Right atrium auricular region (tissue), 2 donors: ENCODE results near the gene ANKRD45. TPM values are rescaled to one million over a fixed set of nuclear protein-coding genes. Genes with fewer than 3 reads are reported as not detected.

Experiments used
- DNase-seq: peaks from one replicate; pipeline ENCODE4 v3.0.0-alpha.2; 2019; ENCODE audit warnings: low spot score
- H3K27ac ChIP-seq, 2 donors: fragments of 200-600 bp; sonication (generic); 1 replicate in 1 of 2; 2 replicates in 1 of 2; pipeline ENCODE4 v1.5.1; 2016 to 2019
- H3K27me3 ChIP-seq, 2 donors: fragments of 200-600 bp; sonication (generic); one replicate each; pipeline versions ENCODE4 v1.5.1 to v1.6.0; 2017 to 2019
- H3K36me3 ChIP-seq: fragments of 200-600 bp; sonication (generic); one replicate; pipeline ENCODE4 v1.5.1; 2016
- H3K4me1 ChIP-seq, 2 donors: fragments of 200-600 bp; sonication (generic); one replicate each; pipeline versions ENCODE4 v1.5.1 to v1.6.0; 2017 to 2019
- H3K4me3 ChIP-seq, 2 donors: fragments of 200-600 bp; sonication (generic); 1 replicate in 1 of 2; 2 replicates in 1 of 2; pipeline ENCODE4 v1.5.1; 2017 to 2019; ENCODE audit warnings: mild to moderate bottlenecking in 1 of 2, moderate library complexity in 1 of 2
- H3K9me3 ChIP-seq, 2 donors: fragments of 200-600 bp; sonication (generic); one replicate each; pipeline ENCODE4 v1.5.1; 2019
- CTCF ChIP-seq, 2 donors: fragments of 200-600 bp; sonication (generic); IDR thresholded peaks; one replicate each; pipeline ENCODE4 v1.5.1; 2019; ENCODE audit warnings: antibody characterized with exemption in 2 of 2
- total RNA-seq, 2 donors: library from RNA; depleted of rRNA; stranded (reverse); fragments of >200 nt; gene quantifications; one replicate each; pipeline ENCODE4 v1.1.0, GENCODE V29; 2016

Gene ANKRD45
- total RNA-seq, 2 donors from 2014 or later: 0.35 to 0.56 TPM

- Histone ChIP-seq H3K27me3 (no peaks in the 10 kb centered on the region), H3K4me3 (no peak overlapping the region), H3K9me3 (no peaks in the 10 kb centered on the region), H3K27ac (no peak overlapping the region), H3K4me1 (no peaks in the 10 kb centered on the region), H3K36me3 (no peaks in the 10 kb centered on the region)
- no peak for TF ChIP-seq CTCF (IDR thresholded peaks at IDR 0.05)
- DNase-seq: no peak
Observed at GRCh38 chr1:173581383-173582079, 88.1 kb downstream of the ANKRD45 start.

GRCh38 chr1:173580658-173581057 lies 89.0 kb downstream of the ANKRD45 start:
- Histone ChIP-seq H3K27ac (no peak overlapping the region), H3K36me3 (no peaks in the 10 kb centered on the region), H3K4me3 (no peak overlapping the region), H3K27me3 (no peaks in the 10 kb centered on the region), H3K4me1 (no peaks in the 10 kb centered on the region), H3K9me3 (no peaks in the 10 kb centered on the region)
- no peak for TF ChIP-seq CTCF (IDR thresholded peaks at IDR 0.05)
- DNase-seq: no peak

- Histone ChIP-seq H3K27ac (no peak overlapping the region), H3K4me3 (no peak overlapping the region), H3K36me3 (no peaks in the 10 kb centered on the region), H3K9me3 (no peaks in the 10 kb centered on the region), H3K27me3 (no peaks in the 10 kb centered on the region), H3K4me1 (no peaks in the 10 kb centered on the region)
- DNase-seq: no peak
- no peak for TF ChIP-seq CTCF (IDR thresholded peaks at IDR 0.05)
Observed at GRCh38 chr1:173580071-173580470, 89.6 kb downstream of the ANKRD45 start.

- Histone ChIP-seq H3K27ac (no peak overlapping the region), H3K4me3 (no peak overlapping the region), H3K36me3 (no peaks in the 10 kb centered on the region), H3K4me1 (no peaks in the 10 kb centered on the region), H3K9me3 (no peaks in the 10 kb centered on the region), H3K27me3 (no peaks in the 10 kb centered on the region)
- TF ChIP-seq CTCF (IDR thresholded peaks at IDR 0.05): no peak
- no peak for DNase-seq
Observed at GRCh38 chr1:173573596-173573995, 96.1 kb downstream of the ANKRD45 start.

GRCh38 chr1:173572201-173572873 lies 97.3 kb downstream of the ANKRD45 start:
- no peak for DNase-seq
- H3K4me3 ChIP-seq: no peak overlapping the region
- no peak for TF ChIP-seq CTCF (IDR thresholded peaks at IDR 0.05)
- no peaks in the 10 kb centered on the region for H3K27me3 ChIP-seq
- H3K9me3 ChIP-seq: peaks cover 0 to 3% of the 10 kb centered on the region in 2 donors
- H3K4me1 ChIP-seq: no peaks in the 10 kb centered on the region
- no peak overlapping the region for H3K27ac ChIP-seq
- H3K36me3 ChIP-seq: no peaks in the 10 kb centered on the region
